Upper lobe of left lung (tissue), 4 donors: ENCODE data around the gene HEXB.

Source experiments
- CTCF ChIP-seq, 6 experiments: fragments of 450-650 bp in 4 of 6; fragments of 200-600 bp in 2 of 6; sonication (generic) in 2 of 6; IDR thresholded peaks; one replicate each; pipeline ENCODE4 v1.5.1; 2016 to 2019; ENCODE audit warnings: antibody characterized with exemption in 6 of 6
- POLR2A ChIP-seq, 4 donors: fragments of 450-650 bp; IDR thresholded peaks; one replicate each; pipeline ENCODE4 v1.5.1; 2016 to 2017; ENCODE audit warnings: antibody characterized with exemption in 4 of 4, mild to moderate bottlenecking in 2 of 4

DNA sequence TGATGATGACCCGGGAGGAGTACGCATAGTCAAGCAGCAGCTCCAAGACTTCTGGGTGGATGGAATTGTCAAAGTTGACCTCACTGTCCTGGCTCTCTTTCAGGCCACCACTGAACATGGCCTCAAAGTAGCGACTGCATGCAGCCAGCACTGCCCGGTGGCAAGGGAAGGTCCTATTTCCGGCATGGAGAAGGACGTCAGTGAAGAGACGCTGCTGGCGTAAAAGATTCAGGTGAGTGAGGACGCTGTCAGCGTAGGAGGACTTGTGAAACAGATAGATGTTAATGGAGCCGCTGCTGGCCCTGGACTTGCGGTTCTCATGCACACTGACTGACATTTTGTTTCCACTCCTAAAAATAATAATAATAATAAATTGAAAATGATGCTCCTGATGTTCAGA lies 48.9 kb upstream of the HEXB start:
- TF ChIP-seq POLR2A (IDR thresholded peaks at IDR 0.05) (no peak), CTCF (IDR thresholded peaks at IDR 0.05) (no peak)
